ENCODE data around the gene BEAN1.
A peak's percentile ranks its signal among the peaks of the same experiment; 100 is the strongest.

- TF ChIP-seq CTCF (IDR thresholded peaks at IDR 0.05) (peak; percentile 86 to 94), POLR2AphosphoS5 (IDR thresholded peaks at IDR 0.05) (no peak)
Measured at GRCh38 chr16:66483689-66484452, 56.8 kb downstream of the BEAN1 start.

Data from suprapubic skin (tissue), 3 donors.